Measurements from ENCODE around the gene TMEM235.

TMEM235 gene

GRCh38 chr17:78230996-78231935 is at the start of gene TMEM235:
Gene TMEM235, plus strand, starts transcription at chr17:78231631. Its CDS starts 393 bp downstream, at chr17:78232024.
- DNase-seq, result no peak

- no peak for DNase-seq
These were observed 48.9 kb upstream of the TMEM235 start for GRCh38 chr17:78182504-78182903.

- DNase-seq, result no peak
These were observed 47.5 kb upstream of the TMEM235 start for GRCh38 chr17:78183916-78184315.

- no peak for DNase-seq
These were observed 47.1 kb upstream of the TMEM235 start for GRCh38 chr17:78184351-78184750.

DNA sequence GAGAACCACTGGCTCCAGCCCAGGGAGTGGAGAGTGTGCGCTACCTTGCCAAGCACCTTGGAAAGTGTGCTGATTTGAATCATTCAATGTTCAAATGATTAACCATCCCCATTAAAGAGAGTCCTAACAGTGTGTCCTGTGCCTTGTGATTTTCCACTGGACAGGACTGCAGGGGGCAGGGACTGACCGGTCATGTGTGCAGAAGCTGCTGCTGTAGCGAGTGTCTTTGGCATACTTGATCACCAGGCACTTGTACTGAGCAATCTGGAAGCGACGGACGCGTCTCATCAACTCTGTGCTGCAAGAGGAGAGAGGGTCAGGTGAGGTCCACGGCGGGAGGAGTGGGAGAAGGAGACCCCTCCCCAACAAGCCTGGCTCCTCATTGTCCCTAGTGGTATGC is 46.6 kb upstream of the TMEM235 start:
- no peak for DNase-seq

DNA sequence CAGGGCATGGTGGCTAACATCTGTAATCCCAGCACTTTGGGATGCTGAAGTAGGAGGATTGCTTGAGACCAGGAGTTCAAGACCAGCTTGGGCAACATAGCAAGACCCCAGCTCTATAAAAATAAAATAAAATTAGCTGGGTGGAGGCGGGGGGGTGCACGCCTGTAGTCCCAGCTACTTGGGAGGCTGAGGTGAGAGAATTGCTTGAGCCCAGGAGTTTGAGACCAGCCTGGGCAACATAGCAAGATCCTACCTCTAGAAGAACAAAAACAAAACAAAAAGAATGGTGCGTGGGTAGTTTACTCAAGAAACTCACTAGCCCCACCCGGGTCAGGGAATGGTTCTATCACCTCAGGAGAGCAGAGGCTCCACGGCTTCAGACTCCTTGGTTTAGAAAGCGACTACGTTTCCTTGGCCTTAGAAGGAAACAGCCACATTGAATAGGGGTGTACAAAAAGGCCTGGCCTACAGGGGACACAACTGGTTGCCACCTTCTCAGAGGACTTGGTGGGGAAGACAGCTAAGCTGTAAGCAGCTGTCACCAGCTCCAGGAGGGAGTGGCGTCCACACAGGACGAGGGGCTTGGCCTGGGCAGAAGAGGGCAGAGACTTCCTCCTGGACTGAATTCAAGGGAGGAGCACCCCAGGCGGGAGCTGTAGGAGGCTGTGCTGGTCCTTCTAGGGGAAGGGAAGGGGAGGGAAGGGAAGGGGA is 45.3 kb upstream of the TMEM235 start:
- no peak for DNase-seq

DNA sequence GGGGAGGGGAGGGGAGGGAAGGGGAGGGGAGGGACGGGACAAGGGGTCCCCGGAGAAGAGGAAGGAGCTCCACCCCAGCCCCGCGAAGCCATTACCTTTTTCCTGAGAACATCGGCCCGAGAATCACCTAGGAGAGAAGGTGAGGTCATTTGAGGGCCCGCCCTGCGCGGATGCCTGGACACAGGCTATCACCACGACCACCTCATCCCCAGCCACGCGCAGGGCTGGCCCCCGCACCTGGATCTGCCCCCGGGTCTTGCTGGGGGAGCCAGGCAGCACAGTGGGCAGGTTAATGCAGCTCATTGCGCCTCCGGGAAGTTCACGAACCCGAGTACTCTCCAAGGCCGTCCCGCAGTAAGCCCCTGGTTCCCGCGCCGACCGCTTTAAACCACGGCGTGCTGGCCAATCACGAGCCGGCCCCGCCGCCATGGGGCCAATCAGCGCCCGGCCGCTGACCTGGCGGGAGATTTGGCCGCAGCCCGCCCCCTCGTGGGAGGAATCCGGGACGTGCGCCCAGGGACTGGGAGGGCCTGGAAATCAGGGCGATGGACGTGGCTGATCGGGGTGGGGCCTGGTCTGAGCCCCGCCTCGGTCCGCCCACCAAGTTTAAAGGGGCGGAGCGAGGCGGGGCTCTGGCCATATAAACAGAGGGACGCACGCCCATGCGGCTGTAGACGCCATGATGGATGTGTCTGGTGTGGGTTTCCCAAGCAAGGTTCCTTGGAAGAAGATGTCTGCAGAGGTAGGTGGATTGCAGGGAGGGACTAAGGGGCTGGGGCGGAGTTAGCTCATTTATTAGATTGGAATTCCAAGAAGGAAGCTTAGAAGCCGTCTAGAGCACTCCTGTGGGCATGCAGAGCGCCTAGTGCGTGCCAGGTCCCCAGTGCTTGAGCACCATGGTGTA is 44.5 kb upstream of the TMEM235 start, which contains the start of the genes AFMID and TK1:
Gene AFMID (plus strand): TSS at position 671 of the 904 bp plus-strand sequence. CDS start 9 bp downstream, at position 680.
Gene TK1 (minus strand): TSS at position 361 of the 904 bp plus-strand sequence. CDS start 58 bp downstream, at position 303.
- DNase-seq, result peak; percentile 83

GRCh38 chr17:78196716-78197115 is 34.7 kb upstream of the TMEM235 start:
- DNase-seq, result no peak

GRCh38 chr17:78197147-78197832 is 34.1 kb upstream of the TMEM235 start:
- no peak for DNase-seq

DNA sequence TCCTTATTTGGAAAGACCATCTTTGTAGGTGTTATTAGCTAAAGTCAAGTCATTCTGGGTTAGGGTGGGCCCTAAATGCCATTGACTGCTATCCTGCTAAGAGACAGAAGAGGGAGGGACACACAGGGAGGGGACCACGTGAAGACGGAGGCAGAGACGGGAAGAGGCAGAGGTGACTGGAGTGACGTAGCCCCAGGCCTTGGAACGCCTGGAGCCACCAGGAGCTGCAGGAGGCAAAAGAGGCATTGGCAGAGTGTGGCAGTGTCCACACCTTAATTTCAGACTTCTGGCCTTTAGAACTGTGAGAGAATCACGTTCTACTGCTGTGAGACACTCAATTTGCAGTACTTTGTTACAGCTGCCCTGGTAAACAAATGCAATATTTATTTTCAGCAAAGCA is 31.0 kb upstream of the TMEM235 start:
- no peak for DNase-seq

GRCh38 chr17:78202666-78203065 is 28.8 kb upstream of the TMEM235 start:
- no peak for DNase-seq

DNA sequence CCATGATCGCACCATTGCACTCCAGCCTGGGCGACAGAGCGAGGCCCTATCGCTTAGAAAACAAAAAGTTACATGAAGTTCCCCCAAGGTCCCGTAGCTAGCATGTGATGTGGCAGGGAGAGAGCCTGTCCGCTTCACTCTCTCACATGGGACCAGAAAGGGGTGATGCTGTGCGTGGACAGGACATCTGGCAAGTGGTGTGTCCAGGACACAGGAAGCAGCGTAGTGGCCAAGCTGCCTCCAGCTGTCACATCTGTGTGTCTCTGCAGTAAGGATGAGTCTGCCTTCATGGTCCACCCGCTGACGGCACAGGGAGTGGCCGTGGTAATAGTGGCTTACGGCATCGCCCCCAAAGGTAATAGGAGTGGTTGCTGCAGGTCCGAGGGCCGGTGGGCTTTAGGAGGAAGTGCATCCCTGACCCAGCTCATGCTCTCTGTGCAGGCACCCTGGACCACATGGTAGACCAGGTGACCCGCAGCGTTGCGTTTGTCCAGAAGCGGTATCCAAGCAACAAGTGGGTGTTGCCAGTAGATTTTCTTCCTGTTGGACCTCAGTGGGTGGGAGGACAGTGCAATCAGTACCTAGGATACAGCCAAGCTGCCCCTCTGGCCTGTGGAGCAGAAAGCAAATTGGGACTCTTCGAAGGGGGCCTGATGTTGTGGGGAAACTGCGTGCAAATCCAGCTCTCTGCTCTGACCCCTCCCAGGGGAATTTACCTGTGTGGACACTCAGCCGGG is 26.9 kb upstream of the TMEM235 start:
- no peak for DNase-seq

GRCh38 chr17:78205124-78205775 is 26.2 kb upstream of the TMEM235 start:
- no peak for DNase-seq

- DNase-seq, result no peak
These were observed 25.1 kb upstream of the TMEM235 start for GRCh38 chr17:78206298-78206697.

DNA sequence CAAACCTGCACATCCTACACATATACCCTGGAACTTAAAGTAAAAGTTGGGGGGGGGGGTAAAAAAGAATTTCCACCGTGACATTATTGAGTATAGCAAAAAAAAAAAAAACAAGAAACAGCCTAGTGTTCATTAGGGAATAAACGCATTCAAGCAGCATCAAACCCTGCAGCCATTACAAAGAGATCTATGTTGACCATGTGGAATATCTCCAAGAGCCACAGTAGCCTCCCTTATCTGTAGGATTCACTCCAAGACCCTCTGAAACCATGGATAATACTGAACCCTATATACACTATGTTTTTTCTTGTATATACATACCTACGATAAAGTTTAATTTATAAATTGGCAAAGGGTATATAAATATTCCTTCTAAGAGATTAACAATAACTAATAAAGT is 22.9 kb upstream of the TMEM235 start:
- no peak for DNase-seq

- DNase-seq, result no peak
These were observed 21.3 kb upstream of the TMEM235 start for GRCh38 chr17:78210111-78210510.

- no peak for DNase-seq
These were observed 20.4 kb upstream of the TMEM235 start for GRCh38 chr17:78211032-78211431.

DNA sequence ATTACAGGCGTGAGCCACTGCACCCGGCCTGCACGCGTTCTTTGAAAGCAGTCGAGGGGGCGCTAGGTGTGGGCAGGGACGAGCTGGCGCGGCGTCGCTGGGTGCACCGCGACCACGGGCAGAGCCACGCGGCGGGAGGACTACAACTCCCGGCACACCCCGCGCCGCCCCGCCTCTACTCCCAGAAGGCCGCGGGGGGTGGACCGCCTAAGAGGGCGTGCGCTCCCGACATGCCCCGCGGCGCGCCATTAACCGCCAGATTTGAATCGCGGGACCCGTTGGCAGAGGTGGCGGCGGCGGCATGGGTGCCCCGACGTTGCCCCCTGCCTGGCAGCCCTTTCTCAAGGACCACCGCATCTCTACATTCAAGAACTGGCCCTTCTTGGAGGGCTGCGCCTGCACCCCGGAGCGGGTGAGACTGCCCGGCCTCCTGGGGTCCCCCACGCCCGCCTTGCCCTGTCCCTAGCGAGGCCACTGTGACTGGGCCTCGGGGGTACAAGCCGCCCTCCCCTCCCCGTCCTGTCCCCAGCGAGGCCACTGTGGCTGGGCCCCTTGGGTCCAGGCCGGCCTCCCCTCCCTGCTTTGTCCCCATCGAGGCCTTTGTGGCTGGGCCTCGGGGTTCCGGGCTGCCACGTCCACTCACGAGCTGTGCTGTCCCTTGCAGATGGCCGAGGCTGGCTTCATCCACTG is 17.3 kb upstream of the TMEM235 start, which contains the start of gene BIRC5:
Gene BIRC5 (plus strand): TSS at position 238 of the 690 bp plus-strand sequence. CDS start 64 bp downstream, at position 302.
- DNase-seq, result peak; percentile 83

DNA sequence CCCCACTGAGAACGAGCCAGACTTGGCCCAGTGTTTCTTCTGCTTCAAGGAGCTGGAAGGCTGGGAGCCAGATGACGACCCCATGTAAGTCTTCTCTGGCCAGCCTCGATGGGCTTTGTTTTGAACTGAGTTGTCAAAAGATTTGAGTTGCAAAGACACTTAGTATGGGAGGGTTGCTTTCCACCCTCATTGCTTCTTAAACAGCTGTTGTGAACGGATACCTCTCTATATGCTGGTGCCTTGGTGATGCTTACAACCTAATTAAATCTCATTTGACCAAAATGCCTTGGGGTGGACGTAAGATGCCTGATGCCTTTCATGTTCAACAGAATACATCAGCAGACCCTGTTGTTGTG is 16.7 kb upstream of the TMEM235 start:
- no peak for DNase-seq

All from CD4-positive, alpha-beta T cell treated with Interleukin-4 for 4 hours (primary cell).